Sigmoid colon (tissue), 4 donors: ENCODE measurements around the gene HOXB5.

ENCODE experiments used
- POLR2AphosphoS5 ChIP-seq, 4 donors: sonication (generic); formaldehyde crosslinking; IDR thresholded peaks; one replicate each; pipeline ENCODE4 v1.6.1; 2017; ENCODE audit warnings: antibody characterized with exemption in 4 of 4
- TF ChIP-seq, protein P1 (sequence below), 4 experiments: fragments of 450-650 bp in 3 of 4; fragments of 200-600 bp in 1 of 4; IDR thresholded peaks; one replicate each; pipeline ENCODE4 v1.5.1; 2016 to 2019; ENCODE audit warnings: antibody characterized with exemption in 4 of 4, mild to moderate bottlenecking in 3 of 4, moderate library complexity in 2 of 4

- TF ChIP-seq, protein P1, sequence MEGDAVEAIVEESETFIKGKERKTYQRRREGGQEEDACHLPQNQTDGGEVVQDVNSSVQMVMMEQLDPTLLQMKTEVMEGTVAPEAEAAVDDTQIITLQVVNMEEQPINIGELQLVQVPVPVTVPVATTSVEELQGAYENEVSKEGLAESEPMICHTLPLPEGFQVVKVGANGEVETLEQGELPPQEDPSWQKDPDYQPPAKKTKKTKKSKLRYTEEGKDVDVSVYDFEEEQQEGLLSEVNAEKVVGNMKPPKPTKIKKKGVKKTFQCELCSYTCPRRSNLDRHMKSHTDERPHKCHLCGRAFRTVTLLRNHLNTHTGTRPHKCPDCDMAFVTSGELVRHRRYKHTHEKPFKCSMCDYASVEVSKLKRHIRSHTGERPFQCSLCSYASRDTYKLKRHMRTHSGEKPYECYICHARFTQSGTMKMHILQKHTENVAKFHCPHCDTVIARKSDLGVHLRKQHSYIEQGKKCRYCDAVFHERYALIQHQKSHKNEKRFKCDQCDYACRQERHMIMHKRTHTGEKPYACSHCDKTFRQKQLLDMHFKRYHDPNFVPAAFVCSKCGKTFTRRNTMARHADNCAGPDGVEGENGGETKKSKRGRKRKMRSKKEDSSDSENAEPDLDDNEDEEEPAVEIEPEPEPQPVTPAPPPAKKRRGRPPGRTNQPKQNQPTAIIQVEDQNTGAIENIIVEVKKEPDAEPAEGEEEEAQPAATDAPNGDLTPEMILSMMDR (IDR thresholded peaks at IDR 0.05): no peak
- TF ChIP-seq POLR2AphosphoS5 (IDR thresholded peaks at IDR 0.05): no peak
Observed at GRCh38 chr17:48578616-48579470, 14.7 kb downstream of the HOXB5 start.
